Adrenal gland (tissue), 5 donors: Measurements from ENCODE around the gene ENTPD5.

Experiments used
- CTCF ChIP-seq, 6 experiments: fragments of 450-650 bp in 4 of 6; fragments of 200-600 bp in 2 of 6; sonication (generic) in 1 of 6; IDR thresholded peaks; 1 replicate in 5 of 6; 2 replicates in 1 of 6; pipeline versions ENCODE4 v1.5.1 to v1.8.0; 2016 to 2021; ENCODE audit warnings: antibody characterized with exemption in 6 of 6, mild to moderate bottlenecking in 2 of 6, moderate library complexity in 1 of 6
- POLR2A ChIP-seq, 2 donors: fragments of 450-650 bp; IDR thresholded peaks; one replicate each; pipeline ENCODE4 v1.6.1; 2017; ENCODE audit warnings: antibody characterized with exemption in 2 of 2, mild to moderate bottlenecking in 2 of 2, moderate library complexity in 1 of 2
- donor health status: DM: no; HTN: no; CAD: no.

GRCh38 chr14:74018174-74018585 lies 908 bp downstream of the ENTPD5 start:
- TF ChIP-seq CTCF (IDR thresholded peaks at IDR 0.05) = no peak
- no peak for TF ChIP-seq POLR2A (IDR thresholded peaks at IDR 0.05)
